T-cell (primary cell): Measurements from ENCODE around the gene NTMT1. TPM values are rescaled to one million over a fixed set of nuclear protein-coding genes. Genes with fewer than 3 reads are reported as not detected.

Experiments used
- ATAC-seq, 4 experiments: fragments of 200-7000 bp in 3 of 4; fragments of 150-1000 bp in 1 of 4; cut with Tn5 transposase; replicated peaks in 1 of 4; 1 replicate in 3 of 4; 2 replicates in 1 of 4; pipeline ENCODE4 v1.10.0; 2021; ENCODE audit warnings: moderate library complexity in 3 of 4, mild to moderate bottlenecking in 2 of 4, moderate number of reproducible peaks in 1 of 4
- CTCF ChIA-PET, 2 donors: fragments of 300-600 bp; sonication (Branson Sonifier 250); formaldehyde crosslinking; loops; one replicate each; lab custom pipeline; 2022; ENCODE audit warnings: antibody characterized with exemption in 2 of 2; lab: Charles Lee
- POLR2A ChIA-PET, 2 donors: fragments of 300-600 bp; sonication (Branson Sonifier 250); formaldehyde crosslinking; loops; one replicate each; lab custom pipeline; 2022; ENCODE audit warnings: antibody characterized with exemption in 2 of 2; lab: Charles Lee
- DNase-seq, 35 experiments: peaks; one replicate each; pipeline versions ENCODE4 v3.0.0 to v3.0.0-alpha.2; 2013 to 2023
- H3K27ac ChIP-seq: one replicate; pipeline ENCODE4 v1.5.1; 2013; ENCODE audit warnings: low read length
- H3K27me3 ChIP-seq, 2 experiments: replicated peaks in 1 of 2; 1 replicate in 1 of 2; 2 replicates in 1 of 2; pipeline versions ENCODE4 v1.6.1 to v1.7.0; 2013; ENCODE audit warnings: low read length in 1 of 2, mixed read lengths in 1 of 2; ENCODE audit not compliant: control insufficient read depth in 2 of 2, insufficient read depth in 2 of 2; ENCODE audit errors: extremely low read depth in 1 of 2
- H3K36me3 ChIP-seq, 2 donors: 1 replicate in 1 of 2; 2 replicates in 1 of 2; pipeline versions ENCODE4 v1.6.1 to v1.7.0; 2013; ENCODE audit warnings: low read length in 1 of 2; ENCODE audit not compliant: control insufficient read depth in 2 of 2, insufficient read depth in 1 of 2; ENCODE audit errors: extremely low read depth in 1 of 2
- H3K4me1 ChIP-seq, 2 experiments: 1 replicate in 1 of 2; 2 replicates in 1 of 2; pipeline versions ENCODE4 v1.6.1 to v1.7.0; 2013; ENCODE audit warnings: low read length in 2 of 2, mixed read lengths in 1 of 2; ENCODE audit not compliant: insufficient read depth in 2 of 2, control insufficient read depth in 1 of 2; ENCODE audit errors: extremely low read depth in 1 of 2
- H3K4me3 ChIP-seq, 2 donors: 1 replicate in 1 of 2; 2 replicates in 1 of 2; pipeline versions ENCODE4 v1.5.1 to v1.7.0; 2013; ENCODE audit warnings: mild to moderate bottlenecking in 2 of 2, low read length in 1 of 2, moderate library complexity in 1 of 2; ENCODE audit not compliant: control insufficient read depth in 1 of 2; ENCODE audit errors: extremely low read depth in 1 of 2
- H3K9me3 ChIP-seq: 2 replicates; pipeline ENCODE4 v1.7.0; 2013
- H3K27ac Mint-ChIP-seq, 2 donors: one replicate each; pipeline ENCODE4 v1.8.0; 2020 to 2021; ENCODE audit warnings: mild to moderate bottlenecking in 2 of 2, mixed read lengths in 2 of 2
- H3K27me3 Mint-ChIP-seq, 2 donors: one replicate each; pipeline ENCODE4 v1.8.0; 2021 to 2022; ENCODE audit warnings: mixed read lengths in 2 of 2
- H3K36me3 Mint-ChIP-seq: one replicate; pipeline ENCODE4 v1.8.0; 2021; ENCODE audit warnings: mixed read lengths
- H3K4me1 Mint-ChIP-seq, 3 donors: one replicate each; pipeline ENCODE4 v1.8.0; 2020 to 2022; ENCODE audit warnings: mixed read lengths in 3 of 3, mild to moderate bottlenecking in 1 of 3
- H3K4me3 Mint-ChIP-seq, 3 donors: one replicate each; pipeline ENCODE4 v1.8.0; 2020 to 2022; ENCODE audit warnings: mild to moderate bottlenecking in 3 of 3, mixed read lengths in 3 of 3, moderate library complexity in 3 of 3
- H3K9me3 Mint-ChIP-seq, 3 donors: one replicate each; pipeline ENCODE4 v1.8.0; 2020 to 2022; ENCODE audit warnings: mixed read lengths in 3 of 3
- WGBS: methylation state at CpG from one replicate; pipeline ENCODE4 v1.1.5; 2013; ENCODE audit warnings: missing lambda C conversion rate; ENCODE audit not compliant: insufficient coverage; 5-methylcytosine and 5-hydroxymethylcytosine counted together
- total RNA-seq, 35 experiments: library from RNA in 6 of 35; stranded (reverse) in 6 of 35; fragments of 120-200 nt in 1 of 35; gene quantifications; one replicate each; pipeline versions ENCODE4 v1.2.1 to v1.2.4 and lab custom pipeline; 2013 to 2026

The NTMT1 gene
- total RNA-seq, 5 donors from 2014 or later (not counting 1 experiment from before 2014, with no cell fraction given), result 31.0 to 45.0 (median 40.3) TPM

- H3K27me3 ChIP-seq, result no peaks in the 10 kb centered on the region
- H3K27ac ChIP-seq, result no peak overlapping the region
- Mint-ChIP-seq H3K4me1 (peaks cover 51 to 60% (median 55%) of the 10 kb centered on the region in 3 donors), H3K36me3 (peaks cover 14% of the 10 kb centered on the region), H3K27me3 (no peaks in the 10 kb centered on the region), H3K9me3 (no peaks in the 10 kb centered on the region), H3K4me3 (no peak overlapping the region), H3K27ac (peak overlapping the region in 1 of 2 donors; percentile 6)
- DNase-seq (no peak), ATAC-seq (no peak)
- ChIA-PET POLR2A (no interaction called here), CTCF (no interaction called here)
- H3K9me3 ChIP-seq, result no peaks in the 10 kb centered on the region
- 95% methylated on average over 14 of the region's 21 CpGs for whole genome bisulfite sequencing
- H3K36me3 ChIP-seq, result peaks cover 10 to 42% of the 10 kb centered on the region in 2 donors
- H3K4me3 ChIP-seq, result no peak overlapping the region
- peaks cover 6 to 61% of the 10 kb centered on the region in 2 experiments for H3K4me1 ChIP-seq
Measured at GRCh38 chr9:129630967-129631673, 5.2 kb downstream of the NTMT1 start.

GRCh38 chr9:129631674-129632129 is 5.7 kb downstream of the NTMT1 start:
- Mint-ChIP-seq H3K36me3 (peaks cover 14% of the 10 kb centered on the region), H3K27ac (no peak overlapping the region), H3K4me3 (no peak overlapping the region), H3K9me3 (no peaks in the 10 kb centered on the region), H3K4me1 (peaks cover 49 to 59% (median 53%) of the 10 kb centered on the region in 3 donors), H3K27me3 (no peaks in the 10 kb centered on the region)
- DNase-seq (no peak), ATAC-seq (no peak)
- Histone ChIP-seq H3K9me3 (no peaks in the 10 kb centered on the region), H3K4me3 (no peak overlapping the region), H3K27me3 (no peaks in the 10 kb centered on the region), H3K4me1 (peaks cover 6 to 58% of the 10 kb centered on the region in 2 experiments), H3K36me3 (peaks cover 10 to 45% of the 10 kb centered on the region in 2 donors), H3K27ac (no peak overlapping the region)
- 87% methylated on average over 11 of the region's 19 CpGs for WGBS
- POLR2A ChIA-PET, result no interaction called here
- CTCF ChIA-PET, result no interaction called here

DNA sequence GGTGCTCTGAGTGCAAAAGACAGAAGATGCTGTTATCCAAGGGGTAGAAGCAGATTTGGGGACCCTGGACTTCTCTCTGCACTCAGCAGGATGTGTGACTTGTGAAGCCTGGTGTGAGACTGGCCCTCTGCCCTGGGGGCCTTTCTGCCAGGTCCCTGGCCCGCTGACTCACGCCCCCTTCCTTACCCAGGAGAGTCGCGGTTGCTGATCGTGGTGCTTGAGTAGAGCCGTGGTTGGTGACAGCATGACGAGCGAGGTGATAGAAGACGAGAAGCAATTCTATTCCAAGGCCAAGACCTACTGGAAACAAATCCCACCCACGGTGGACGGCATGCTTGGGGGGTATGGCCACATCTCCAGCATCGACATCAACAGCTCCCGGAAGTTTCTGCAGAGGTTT is 6.5 kb downstream of the NTMT1 start:
- ChIA-PET CTCF (no interaction called here), POLR2A (no interaction called here)

GRCh38 chr9:129633207-129633606 is 7.2 kb downstream of the NTMT1 start:
- peaks cover 19% of the 10 kb centered on the region for H3K36me3 Mint-ChIP-seq
- peaks cover 0 to 42% of the 10 kb centered on the region in 2 experiments for H3K4me1 ChIP-seq
- no peak overlapping the region for H3K27ac Mint-ChIP-seq
- no peaks in the 10 kb centered on the region for H3K27me3 Mint-ChIP-seq
- CTCF ChIA-PET, result no interaction called here
- peaks cover 22 to 57% of the 10 kb centered on the region in 2 donors for H3K36me3 ChIP-seq
- no peak for ATAC-seq
- H3K27me3 ChIP-seq, result no peaks in the 10 kb centered on the region
- no peak overlapping the region for H3K27ac ChIP-seq
- DNase-seq, result no peak
- peaks cover 43 to 47% (median 46%) of the 10 kb centered on the region in 3 donors for H3K4me1 Mint-ChIP-seq
- WGBS, result 93% methylated on average over 3 of the region's 4 CpGs
- H3K4me3 ChIP-seq, result no peak overlapping the region
- H3K9me3 ChIP-seq, result no peaks in the 10 kb centered on the region
- no peaks in the 10 kb centered on the region for H3K9me3 Mint-ChIP-seq
- no peak overlapping the region for H3K4me3 Mint-ChIP-seq
- POLR2A ChIA-PET, result no interaction called here

More for the DNA sequence above, 6.5 kb downstream of the NTMT1 start:
- WGBS, result 97% methylated on average over 5 of the region's 13 CpGs
- H3K4me3 ChIP-seq, result no peak overlapping the region
- peaks cover 14% of the 10 kb centered on the region for H3K36me3 Mint-ChIP-seq
- no peak for ATAC-seq
- H3K27me3 ChIP-seq, result no peaks in the 10 kb centered on the region
- no peak overlapping the region for H3K27ac ChIP-seq
- DNase-seq, result no peak
- no peak overlapping the region for H3K4me3 Mint-ChIP-seq
- H3K36me3 ChIP-seq, result peaks cover 17 to 51% of the 10 kb centered on the region in 2 donors
- no peaks in the 10 kb centered on the region for H3K9me3 ChIP-seq
- H3K27ac Mint-ChIP-seq, result peak overlapping the region in 1 of 2 donors; percentile 76
- H3K4me1 Mint-ChIP-seq, result peaks cover 43 to 51% (median 46%) of the 10 kb centered on the region in 3 donors
- peaks cover 4 to 50% of the 10 kb centered on the region in 2 experiments for H3K4me1 ChIP-seq
- no peaks in the 10 kb centered on the region for H3K9me3 Mint-ChIP-seq
- no peaks in the 10 kb centered on the region for H3K27me3 Mint-ChIP-seq

DNA sequence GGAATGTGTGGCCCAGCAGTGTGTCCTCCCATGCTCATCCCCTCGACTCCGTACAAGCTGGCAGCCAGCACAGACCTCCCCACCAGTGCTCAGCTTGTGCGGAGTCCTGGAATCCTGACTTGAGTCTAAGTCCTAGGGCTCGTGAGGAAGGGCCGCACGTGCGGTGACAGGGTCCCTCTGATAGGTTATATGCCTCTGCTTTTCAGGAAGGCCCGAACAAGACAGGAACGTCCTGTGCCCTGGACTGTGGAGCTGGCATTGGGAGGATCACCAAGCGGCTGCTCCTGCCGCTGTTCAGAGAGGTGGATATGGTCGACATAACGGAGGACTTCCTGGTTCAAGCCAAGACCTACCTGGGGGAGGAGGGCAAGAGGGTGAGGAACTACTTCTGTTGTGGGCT is 7.9 kb downstream of the NTMT1 start:
- ChIA-PET POLR2A (no interaction called here), CTCF (no interaction called here)
- H3K36me3 Mint-ChIP-seq, result peaks cover 23% of the 10 kb centered on the region
- ATAC-seq (no peak), DNase-seq (no peak)
- Histone ChIP-seq H3K9me3 (no peaks in the 10 kb centered on the region), H3K27ac (no peak overlapping the region), H3K27me3 (no peaks in the 10 kb centered on the region), H3K36me3 (peaks cover 25 to 63% of the 10 kb centered on the region in 2 donors), H3K4me1 (peaks cover 0 to 36% of the 10 kb centered on the region in 2 experiments), H3K4me3 (no peak overlapping the region)
- no peaks in the 10 kb centered on the region for H3K27me3 Mint-ChIP-seq
- no peak overlapping the region for H3K4me3 Mint-ChIP-seq
- H3K27ac Mint-ChIP-seq, result no peak overlapping the region
- no peaks in the 10 kb centered on the region for H3K9me3 Mint-ChIP-seq
- 91% methylated on average over 11 of the region's 13 CpGs for WGBS
- peaks cover 39 to 42% (median 42%) of the 10 kb centered on the region in 3 donors for H3K4me1 Mint-ChIP-seq

DNA sequence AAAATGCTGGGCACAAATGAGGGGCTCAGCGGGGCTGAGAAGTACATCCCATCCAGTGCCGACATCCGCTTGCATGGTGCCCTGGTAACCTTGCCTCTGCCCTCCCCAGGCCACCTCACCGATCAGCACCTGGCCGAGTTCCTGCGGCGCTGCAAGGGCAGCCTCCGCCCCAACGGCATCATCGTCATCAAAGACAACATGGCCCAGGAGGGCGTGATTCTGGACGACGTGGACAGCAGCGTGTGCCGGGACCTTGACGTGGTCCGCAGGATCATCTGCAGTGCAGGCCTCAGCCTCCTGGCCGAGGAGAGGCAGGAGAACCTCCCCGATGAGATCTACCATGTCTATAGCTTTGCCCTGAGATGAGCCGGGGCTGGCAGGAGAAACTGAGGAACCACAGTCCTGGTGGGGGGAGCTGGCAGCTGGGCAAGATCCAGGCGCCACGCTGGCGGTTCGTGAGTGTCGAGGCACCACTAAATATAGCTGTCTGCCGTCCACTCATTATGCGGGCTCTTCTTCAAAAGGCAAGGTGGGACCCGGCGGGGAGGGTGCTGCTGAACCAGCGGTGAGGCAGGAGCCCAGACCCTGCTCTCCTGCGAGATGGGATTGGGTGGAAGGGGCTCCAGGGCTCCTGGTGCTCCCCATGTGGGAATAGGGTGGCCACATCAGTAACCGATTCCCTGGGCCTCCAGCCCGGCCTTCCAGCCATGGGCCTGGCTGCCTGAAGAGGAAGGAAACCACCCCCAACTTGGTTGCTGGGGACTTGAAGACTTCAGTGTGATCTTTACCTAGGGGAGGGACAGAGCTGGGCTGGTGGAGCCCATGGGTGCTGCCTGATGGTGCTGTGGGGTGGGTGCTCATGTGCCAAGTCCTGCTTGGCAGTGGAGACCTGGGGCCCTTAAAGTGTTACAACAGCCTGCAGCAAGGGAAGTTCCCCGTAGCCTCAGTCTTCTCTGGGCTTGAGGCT is 9.4 kb downstream of the NTMT1 start:
- Mint-ChIP-seq H3K9me3 (no peaks in the 10 kb centered on the region), H3K27me3 (no peaks in the 10 kb centered on the region), H3K4me3 (no peak overlapping the region), H3K36me3 (peaks cover 26% of the 10 kb centered on the region), H3K4me1 (peaks cover 34 to 35% (median 34%) of the 10 kb centered on the region in 3 donors), H3K27ac (no peak overlapping the region)
- Histone ChIP-seq H3K36me3 (peaks cover 25 to 68% of the 10 kb centered on the region in 2 donors), H3K27ac (no peak overlapping the region), H3K27me3 (no peaks in the 10 kb centered on the region), H3K9me3 (no peaks in the 10 kb centered on the region), H3K4me1 (peaks cover 0 to 35% of the 10 kb centered on the region in 2 experiments), H3K4me3 (no peak overlapping the region)
- CTCF ChIA-PET, result no interaction called here
- no peak for ATAC-seq
- no peak for DNase-seq
- POLR2A ChIA-PET, result no interaction called here
- 93% methylated on average over 32 of the region's 34 CpGs for WGBS
